ENCODE data around the gene TRDN.

TRDN gene

DNA sequence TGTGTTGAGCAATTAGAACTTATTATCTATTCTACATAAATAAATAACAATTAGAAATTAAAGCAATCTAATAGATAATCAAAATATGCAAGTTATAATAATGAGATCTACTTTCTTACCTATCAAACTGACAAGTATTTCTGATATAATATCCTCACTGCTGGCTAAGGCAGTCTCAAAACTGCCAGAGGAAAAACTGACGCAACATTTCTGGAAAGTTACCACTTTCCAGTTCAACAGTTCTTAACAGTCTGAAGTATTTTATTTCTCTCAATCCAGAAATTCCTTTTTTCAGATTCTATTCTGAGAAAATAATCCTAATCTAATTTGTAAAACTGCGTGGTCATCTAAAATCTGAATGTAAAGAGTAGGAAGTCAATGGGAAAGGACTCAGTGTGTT is 121.0 kb downstream of the TRDN start:
- no peak for DNase-seq (ENCODE audit: low read depth)
- H3K4me3 ChIP-seq (ENCODE audit: low read depth, low read length) = no peak overlapping the region
- TF ChIP-seq, protein P1, sequence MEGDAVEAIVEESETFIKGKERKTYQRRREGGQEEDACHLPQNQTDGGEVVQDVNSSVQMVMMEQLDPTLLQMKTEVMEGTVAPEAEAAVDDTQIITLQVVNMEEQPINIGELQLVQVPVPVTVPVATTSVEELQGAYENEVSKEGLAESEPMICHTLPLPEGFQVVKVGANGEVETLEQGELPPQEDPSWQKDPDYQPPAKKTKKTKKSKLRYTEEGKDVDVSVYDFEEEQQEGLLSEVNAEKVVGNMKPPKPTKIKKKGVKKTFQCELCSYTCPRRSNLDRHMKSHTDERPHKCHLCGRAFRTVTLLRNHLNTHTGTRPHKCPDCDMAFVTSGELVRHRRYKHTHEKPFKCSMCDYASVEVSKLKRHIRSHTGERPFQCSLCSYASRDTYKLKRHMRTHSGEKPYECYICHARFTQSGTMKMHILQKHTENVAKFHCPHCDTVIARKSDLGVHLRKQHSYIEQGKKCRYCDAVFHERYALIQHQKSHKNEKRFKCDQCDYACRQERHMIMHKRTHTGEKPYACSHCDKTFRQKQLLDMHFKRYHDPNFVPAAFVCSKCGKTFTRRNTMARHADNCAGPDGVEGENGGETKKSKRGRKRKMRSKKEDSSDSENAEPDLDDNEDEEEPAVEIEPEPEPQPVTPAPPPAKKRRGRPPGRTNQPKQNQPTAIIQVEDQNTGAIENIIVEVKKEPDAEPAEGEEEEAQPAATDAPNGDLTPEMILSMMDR (IDR thresholded peaks at IDR 0.05; ENCODE audit: insufficient read depth, low read depth, low read length, missing control alignments) = no peak

DNA sequence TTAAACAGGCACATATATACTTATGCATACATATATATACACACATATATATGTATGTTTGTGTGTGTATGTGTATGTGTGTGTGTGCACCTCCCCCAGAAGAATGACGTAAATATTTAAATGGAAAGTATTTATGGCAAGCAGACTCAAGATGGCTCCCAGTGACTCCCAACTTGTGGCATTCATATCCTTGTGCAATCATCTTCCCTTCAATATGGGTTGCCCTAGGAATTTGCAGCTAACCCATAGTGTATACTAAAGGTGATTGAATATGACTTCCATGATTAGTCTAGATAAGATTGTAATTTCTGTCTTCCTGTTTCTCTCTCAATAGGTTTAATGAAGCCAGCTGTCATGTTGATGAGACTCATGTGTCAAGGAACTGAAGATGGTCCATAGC is 127.6 kb downstream of the TRDN start:
- TF ChIP-seq, protein P1 (IDR thresholded peaks at IDR 0.05; ENCODE audit: insufficient read depth, low read depth, low read length, missing control alignments) = no peak
- no peak overlapping the region for H3K4me3 ChIP-seq (ENCODE audit: low read depth, low read length)
- no peak for DNase-seq (ENCODE audit: low read depth)

DNA sequence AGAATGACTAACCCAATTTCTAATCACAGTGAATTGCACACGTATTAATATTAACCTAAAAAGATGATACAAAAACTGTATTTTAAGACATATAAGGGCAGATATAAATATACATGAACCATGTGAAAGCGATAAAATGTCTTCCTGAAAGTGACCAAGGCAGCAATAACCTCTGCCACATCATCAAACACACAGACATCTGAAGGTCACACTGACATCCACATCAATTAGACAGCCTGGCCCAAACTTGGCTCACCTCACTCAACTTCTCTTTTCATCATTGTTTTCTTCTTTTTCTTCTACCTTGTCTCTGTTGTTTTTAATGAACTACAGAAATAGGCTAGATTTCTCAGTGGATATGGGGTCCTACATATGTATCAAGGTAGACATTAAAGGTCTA is 128.5 kb downstream of the TRDN start:
- H3K4me3 ChIP-seq (ENCODE audit: low read depth, low read length) = no peak overlapping the region
- DNase-seq (ENCODE audit: low read depth) = no peak
- TF ChIP-seq, protein P1 (IDR thresholded peaks at IDR 0.05; ENCODE audit: insufficient read depth, low read depth, low read length, missing control alignments) = no peak

DNA sequence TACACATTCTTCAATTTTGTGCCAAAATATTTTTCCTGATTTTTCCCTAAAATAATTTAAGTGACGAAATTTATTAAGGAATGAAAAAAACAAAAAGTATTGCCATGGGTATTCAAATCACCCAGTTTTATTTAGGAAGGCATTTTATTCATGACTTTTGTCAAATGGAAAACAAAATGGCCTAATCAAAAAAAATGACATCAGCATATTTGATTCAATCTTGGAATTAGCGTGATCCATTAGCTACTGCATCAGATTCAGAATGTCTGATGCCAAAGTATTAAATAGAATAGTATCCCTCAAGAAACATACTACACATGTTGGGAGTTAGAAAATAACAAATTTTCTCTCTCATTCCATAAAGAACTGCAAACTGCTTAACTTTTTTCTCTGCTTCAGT is 129.2 kb downstream of the TRDN start:
- DNase-seq (ENCODE audit: low read depth) = no peak
- TF ChIP-seq, protein P1 (IDR thresholded peaks at IDR 0.05; ENCODE audit: insufficient read depth, low read depth, low read length, missing control alignments) = no peak
- no peak overlapping the region for H3K4me3 ChIP-seq (ENCODE audit: low read depth, low read length)

DNA sequence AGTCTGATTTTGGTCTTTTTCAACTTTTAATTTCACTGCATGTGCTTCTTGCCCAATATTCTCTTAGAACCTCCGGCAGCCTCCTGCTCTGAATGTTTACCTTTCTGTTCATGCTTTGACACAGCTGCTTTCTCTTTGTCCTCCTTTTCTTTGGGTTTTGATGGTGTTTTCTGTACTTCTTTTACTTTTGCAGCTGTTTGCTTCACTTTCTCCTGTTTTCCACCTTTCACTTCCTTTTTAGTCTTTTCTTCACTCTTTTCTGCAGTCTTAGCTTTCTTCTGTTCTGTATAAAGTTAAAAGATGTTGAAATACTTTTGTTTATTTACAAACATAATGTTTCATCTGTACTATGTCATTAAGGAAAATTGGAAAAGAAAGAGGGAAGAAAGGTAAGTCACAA is 133.1 kb downstream of the TRDN start:
- H3K4me3 ChIP-seq (ENCODE audit: low read depth, low read length) = no peak overlapping the region
- TF ChIP-seq, protein P1 (IDR thresholded peaks at IDR 0.05; ENCODE audit: insufficient read depth, low read depth, low read length, missing control alignments) = no peak
- DNase-seq (ENCODE audit: low read depth) = no peak

DNA sequence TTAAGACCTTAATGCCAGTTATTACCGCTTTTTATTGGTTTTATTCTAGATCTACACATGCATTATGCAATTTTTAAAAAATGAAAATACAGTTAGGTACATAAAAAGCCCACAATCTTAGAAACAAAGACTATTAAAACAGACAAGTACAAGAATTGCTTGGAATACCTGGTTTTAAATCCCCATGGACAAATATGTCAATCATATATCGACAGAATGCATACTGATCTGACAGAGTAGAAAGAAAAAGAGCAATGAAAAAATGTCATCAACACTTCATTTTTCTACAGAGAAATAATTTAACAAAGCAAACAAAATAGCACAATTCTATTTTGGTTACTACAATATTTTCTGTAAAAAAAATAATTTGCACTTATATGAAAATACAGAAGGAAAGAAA is 139.7 kb downstream of the TRDN start:
- H3K4me3 ChIP-seq (ENCODE audit: low read depth, low read length) = no peak overlapping the region
- no peak for DNase-seq (ENCODE audit: low read depth)
- TF ChIP-seq, protein P1 (IDR thresholded peaks at IDR 0.05; ENCODE audit: insufficient read depth, low read depth, low read length, missing control alignments) = no peak

DNA sequence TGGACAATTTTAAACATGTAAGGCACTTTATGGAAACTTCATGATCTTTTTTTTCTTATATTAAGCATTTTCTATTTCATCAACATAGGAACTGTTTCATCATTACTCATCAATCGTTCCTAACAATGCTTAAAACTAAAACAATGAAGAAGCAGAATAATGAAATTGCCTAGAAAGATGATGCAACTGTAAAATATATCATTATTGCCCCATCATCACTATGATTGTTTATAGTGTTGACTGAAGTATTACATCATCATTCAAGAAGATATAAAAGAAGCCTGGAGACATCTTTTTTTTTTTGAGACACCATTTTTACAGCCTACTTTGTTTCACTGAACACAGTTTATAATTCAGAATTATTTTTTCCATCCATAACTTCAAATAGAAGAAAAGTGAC is 147.2 kb downstream of the TRDN start:
- TF ChIP-seq, protein P1 (IDR thresholded peaks at IDR 0.05; ENCODE audit: insufficient read depth, low read depth, low read length, missing control alignments) = no peak
- H3K4me3 ChIP-seq (ENCODE audit: low read depth, low read length) = no peak overlapping the region
- no peak for DNase-seq (ENCODE audit: low read depth)
